HEK293 (cell line): ENCODE results near the gene C1orf141.

Experiments
- TF ChIP-seq, protein P1 (sequence below): fragments of 450-650 bp; formaldehyde crosslinking; IDR thresholded peaks from 2 replicates; pipeline ENCODE4 v1.5.1; 2016; ENCODE audit warnings: missing biosample characterization, missing genetic modification characterization
- TF ChIP-seq, protein P2 (sequence below): fragments of 450-650 bp; formaldehyde crosslinking; conservative IDR thresholded peaks from 2 replicates; pipeline ENCODE4 v1.5.1; 2016; ENCODE audit warnings: low read depth, missing biosample characterization, missing genetic modification characterization

DNA sequence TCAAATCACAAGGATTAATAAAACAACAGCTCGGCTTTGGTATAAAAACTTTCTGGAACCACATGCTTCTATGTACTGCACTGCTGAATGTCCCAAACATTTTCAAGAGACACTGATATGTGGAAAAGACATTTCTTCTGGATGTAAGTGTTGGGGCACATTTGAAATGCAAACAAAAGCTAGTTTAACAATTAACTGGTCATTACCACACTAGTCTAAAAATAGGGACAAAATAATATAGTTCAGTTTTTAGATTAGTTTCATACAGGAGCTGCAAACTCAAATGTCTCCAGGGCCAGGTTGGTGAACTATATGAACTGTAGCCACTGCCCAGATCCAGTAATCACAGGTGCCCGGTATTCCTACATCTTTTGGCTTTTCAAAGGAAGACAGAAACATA, 34.7 kb upstream of the C1orf141 start:
- TF ChIP-seq, protein P1, sequence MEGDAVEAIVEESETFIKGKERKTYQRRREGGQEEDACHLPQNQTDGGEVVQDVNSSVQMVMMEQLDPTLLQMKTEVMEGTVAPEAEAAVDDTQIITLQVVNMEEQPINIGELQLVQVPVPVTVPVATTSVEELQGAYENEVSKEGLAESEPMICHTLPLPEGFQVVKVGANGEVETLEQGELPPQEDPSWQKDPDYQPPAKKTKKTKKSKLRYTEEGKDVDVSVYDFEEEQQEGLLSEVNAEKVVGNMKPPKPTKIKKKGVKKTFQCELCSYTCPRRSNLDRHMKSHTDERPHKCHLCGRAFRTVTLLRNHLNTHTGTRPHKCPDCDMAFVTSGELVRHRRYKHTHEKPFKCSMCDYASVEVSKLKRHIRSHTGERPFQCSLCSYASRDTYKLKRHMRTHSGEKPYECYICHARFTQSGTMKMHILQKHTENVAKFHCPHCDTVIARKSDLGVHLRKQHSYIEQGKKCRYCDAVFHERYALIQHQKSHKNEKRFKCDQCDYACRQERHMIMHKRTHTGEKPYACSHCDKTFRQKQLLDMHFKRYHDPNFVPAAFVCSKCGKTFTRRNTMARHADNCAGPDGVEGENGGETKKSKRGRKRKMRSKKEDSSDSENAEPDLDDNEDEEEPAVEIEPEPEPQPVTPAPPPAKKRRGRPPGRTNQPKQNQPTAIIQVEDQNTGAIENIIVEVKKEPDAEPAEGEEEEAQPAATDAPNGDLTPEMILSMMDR (tag by site-specific recombination) = no peak
- TF ChIP-seq, protein P2, sequence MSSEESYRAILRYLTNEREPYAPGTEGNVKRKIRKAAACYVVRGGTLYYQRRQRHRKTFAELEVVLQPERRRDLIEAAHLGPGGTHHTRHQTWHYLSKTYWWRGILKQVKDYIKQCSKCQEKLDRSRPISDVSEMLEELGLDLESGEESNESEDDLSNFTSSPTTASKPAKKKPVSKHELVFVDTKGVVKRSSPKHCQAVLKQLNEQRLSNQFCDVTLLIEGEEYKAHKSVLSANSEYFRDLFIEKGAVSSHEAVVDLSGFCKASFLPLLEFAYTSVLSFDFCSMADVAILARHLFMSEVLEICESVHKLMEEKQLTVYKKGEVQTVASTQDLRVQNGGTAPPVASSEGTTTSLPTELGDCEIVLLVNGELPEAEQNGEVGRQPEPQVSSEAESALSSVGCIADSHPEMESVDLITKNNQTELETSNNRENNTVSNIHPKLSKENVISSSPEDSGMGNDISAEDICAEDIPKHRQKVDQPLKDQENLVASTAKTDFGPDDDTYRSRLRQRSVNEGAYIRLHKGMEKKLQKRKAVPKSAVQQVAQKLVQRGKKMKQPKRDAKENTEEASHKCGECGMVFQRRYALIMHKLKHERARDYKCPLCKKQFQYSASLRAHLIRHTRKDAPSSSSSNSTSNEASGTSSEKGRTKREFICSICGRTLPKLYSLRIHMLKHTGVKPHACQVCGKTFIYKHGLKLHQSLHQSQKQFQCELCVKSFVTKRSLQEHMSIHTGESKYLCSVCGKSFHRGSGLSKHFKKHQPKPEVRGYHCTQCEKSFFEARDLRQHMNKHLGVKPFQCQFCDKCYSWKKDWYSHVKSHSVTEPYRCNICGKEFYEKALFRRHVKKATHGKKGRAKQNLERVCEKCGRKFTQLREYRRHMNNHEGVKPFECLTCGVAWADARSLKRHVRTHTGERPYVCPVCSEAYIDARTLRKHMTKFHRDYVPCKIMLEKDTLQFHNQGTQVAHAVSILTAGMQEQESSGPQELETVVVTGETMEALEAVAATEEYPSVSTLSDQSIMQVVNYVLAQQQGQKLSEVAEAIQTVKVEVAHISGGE = no peak
